ENCODE measurements around the gene XIAP. TPM values are rescaled to one million over a fixed set of nuclear protein-coding genes. Genes with fewer than 3 reads are reported as not detected.

The XIAP gene
- total and polyA plus RNA-seq, 9 of the 15 experiments (the other 6 are each of a cell fraction or from before 2014, with no cell fraction given): 5.7 to 40.5 (median 19.8) TPM

GRCh38 chrX:123859846-123860838, at the start of gene XIAP (continued):
- TF ChIP-seq ZBTB40 (IDR thresholded peaks at IDR 0.05) (peak; percentile 77), ZBTB40 (CRISPR knock-in tag; IDR thresholded peaks at IDR 0.05) (0 out of 2 replicates have a peak, but pooled peaks have one; percentile 34), ZNF766 (CRISPR knock-in tag; conservative IDR thresholded peaks at IDR 0.05) (0 out of 2 replicates have a peak, but pooled peaks have one; percentile 42), RBM14 (IDR thresholded peaks at IDR 0.05; ENCODE audit: borderline replicate concordance, insufficient read depth, low read depth, low read length) (no peak), NFIC (IDR thresholded peaks at IDR 0.05) (peak; percentile 22; the same call in 1 of the 2 replicates), RAD21 (CRISPR knock-in tag; conservative IDR thresholded peaks at IDR 0.05 in 1 of 2, IDR thresholded peaks at IDR 0.05 in 1 of 2) (no peak), TEAD4 (IDR thresholded peaks at IDR 0.05; ENCODE audit: low read length) (peak; percentile 5; the same call in 1 of the 2 replicates), TEAD4 (CRISPR knock-in tag; IDR thresholded peaks at IDR 0.05; ENCODE audit: borderline replicate concordance) (no peak), POLR2G (IDR thresholded peaks at IDR 0.05; ENCODE audit: low read depth, low read length) (peak; percentile 93), CBX5 (IDR thresholded peaks at IDR 0.05; ENCODE audit: borderline replicate concordance, low read depth) (no peak), ZNF324 (CRISPR knock-in tag; IDR thresholded peaks at IDR 0.05) (no peak), HMG20B (CRISPR knock-in tag; IDR thresholded peaks at IDR 0.05) (no peak), ELK1 (CRISPR knock-in tag; IDR thresholded peaks at IDR 0.05) (no peak), ZNF584 (CRISPR knock-in tag; IDR thresholded peaks at IDR 0.05; ENCODE audit: low read depth) (0 out of 2 replicates have a peak, but pooled peaks have one; percentile 31)
- TF ChIP-seq, protein P1, sequence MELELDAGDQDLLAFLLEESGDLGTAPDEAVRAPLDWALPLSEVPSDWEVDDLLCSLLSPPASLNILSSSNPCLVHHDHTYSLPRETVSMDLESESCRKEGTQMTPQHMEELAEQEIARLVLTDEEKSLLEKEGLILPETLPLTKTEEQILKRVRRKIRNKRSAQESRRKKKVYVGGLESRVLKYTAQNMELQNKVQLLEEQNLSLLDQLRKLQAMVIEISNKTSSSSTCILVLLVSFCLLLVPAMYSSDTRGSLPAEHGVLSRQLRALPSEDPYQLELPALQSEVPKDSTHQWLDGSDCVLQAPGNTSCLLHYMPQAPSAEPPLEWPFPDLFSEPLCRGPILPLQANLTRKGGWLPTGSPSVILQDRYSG (tag; conservative IDR thresholded peaks at IDR 0.05; ENCODE audit: low read depth): no peak
